Lower lobe of right lung (tissue), 2 donors: ENCODE results near the gene ZC2HC1C. TPM values are rescaled to one million over a fixed set of nuclear protein-coding genes. Genes with fewer than 3 reads are reported as not detected.

ENCODE experiments used
- ATAC-seq, 2 donors: fragments of 200-7000 bp; cut with Tn5 transposase; one replicate each; pipeline ENCODE4 v1.9.1; 2020 to 2022; ENCODE audit warnings: mild to moderate bottlenecking in 2 of 2, moderate library complexity in 2 of 2
- DNase-seq: peaks from one replicate; pipeline ENCODE4 v3.0.0-alpha.2; 2020
- H3K27ac ChIP-seq: fragments of 200-600 bp; one replicate; pipeline ENCODE4 v1.8.0; 2022
- H3K27me3 ChIP-seq: fragments of 200-600 bp; one replicate; pipeline ENCODE4 v1.8.0; 2022; ENCODE audit warnings: low read depth
- H3K36me3 ChIP-seq: fragments of 200-600 bp; one replicate; pipeline ENCODE4 v1.8.0; 2022; ENCODE audit warnings: mild to moderate bottlenecking
- H3K4me1 ChIP-seq: fragments of 200-600 bp; one replicate; pipeline ENCODE4 v1.8.0; 2022
- H3K4me3 ChIP-seq: fragments of 200-600 bp; one replicate; pipeline ENCODE4 v1.8.0; 2022; ENCODE audit warnings: mild to moderate bottlenecking
- H3K9me3 ChIP-seq: fragments of 200-600 bp; one replicate; pipeline ENCODE4 v1.8.0; 2022
- intact Hi-C: fragments of 100-400 bp; cut with DNase I; formaldehyde crosslinking; loops from one replicate; pipeline ENCODE4 v1.11.0; 2022
- total RNA-seq: library from RNA; stranded (reverse); fragmentation: NEBNext Ultra II Directional; extraction: Animal tissue kit (Norgen Biotek cat#: 25700); gene quantifications from one replicate; pipeline ENCODE4 v1.2.1, GENCODE V29; 2021
- TF ChIP-seq, protein P1 (sequence below): fragments of 200-600 bp; IDR thresholded peaks from one replicate; pipeline ENCODE4 v1.8.0; 2022; ENCODE audit warnings: antibody characterized with exemption, mild to moderate bottlenecking
- donor health status: DM: no; HTN: yes; CAD: no; lungs with severe emphysema.

Gene ZC2HC1C
- total RNA-seq, 1 donor from 2014 or later: 4.7 TPM

DNA sequence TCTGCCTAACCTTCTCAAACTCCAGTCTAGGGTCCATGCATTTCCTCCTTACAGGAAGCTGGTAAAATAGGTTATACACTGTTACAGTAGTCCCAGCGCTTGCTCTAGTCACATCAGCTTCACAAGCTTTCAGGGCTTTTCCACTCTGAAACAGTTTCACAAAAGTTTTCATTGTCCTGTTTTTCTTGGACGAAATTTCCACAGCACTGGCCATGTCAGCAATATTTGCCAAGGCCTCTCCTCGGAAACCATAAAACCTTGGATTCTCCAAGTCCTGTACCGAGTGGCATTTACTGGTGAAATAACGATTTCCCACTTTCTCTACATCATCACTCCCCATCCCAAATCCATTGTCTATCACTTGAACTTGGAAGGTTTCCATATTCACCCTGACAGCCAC is 20.3 kb upstream of the ZC2HC1C start:
- TF ChIP-seq, protein P1, sequence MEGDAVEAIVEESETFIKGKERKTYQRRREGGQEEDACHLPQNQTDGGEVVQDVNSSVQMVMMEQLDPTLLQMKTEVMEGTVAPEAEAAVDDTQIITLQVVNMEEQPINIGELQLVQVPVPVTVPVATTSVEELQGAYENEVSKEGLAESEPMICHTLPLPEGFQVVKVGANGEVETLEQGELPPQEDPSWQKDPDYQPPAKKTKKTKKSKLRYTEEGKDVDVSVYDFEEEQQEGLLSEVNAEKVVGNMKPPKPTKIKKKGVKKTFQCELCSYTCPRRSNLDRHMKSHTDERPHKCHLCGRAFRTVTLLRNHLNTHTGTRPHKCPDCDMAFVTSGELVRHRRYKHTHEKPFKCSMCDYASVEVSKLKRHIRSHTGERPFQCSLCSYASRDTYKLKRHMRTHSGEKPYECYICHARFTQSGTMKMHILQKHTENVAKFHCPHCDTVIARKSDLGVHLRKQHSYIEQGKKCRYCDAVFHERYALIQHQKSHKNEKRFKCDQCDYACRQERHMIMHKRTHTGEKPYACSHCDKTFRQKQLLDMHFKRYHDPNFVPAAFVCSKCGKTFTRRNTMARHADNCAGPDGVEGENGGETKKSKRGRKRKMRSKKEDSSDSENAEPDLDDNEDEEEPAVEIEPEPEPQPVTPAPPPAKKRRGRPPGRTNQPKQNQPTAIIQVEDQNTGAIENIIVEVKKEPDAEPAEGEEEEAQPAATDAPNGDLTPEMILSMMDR: no peak
- H3K27me3 ChIP-seq: no peaks in the 10 kb centered on the region
- DNase-seq (no peak), ATAC-seq (no peak)
- peak overlapping the region; percentile 9 for H3K4me3 ChIP-seq
- H3K4me1 ChIP-seq: peaks cover 52% of the 10 kb centered on the region
- H3K27ac ChIP-seq: peak overlapping the region; percentile 65
- intact Hi-C loops: no loop called here
- no peaks in the 10 kb centered on the region for H3K9me3 ChIP-seq
- no peaks in the 10 kb centered on the region for H3K36me3 ChIP-seq

DNA sequence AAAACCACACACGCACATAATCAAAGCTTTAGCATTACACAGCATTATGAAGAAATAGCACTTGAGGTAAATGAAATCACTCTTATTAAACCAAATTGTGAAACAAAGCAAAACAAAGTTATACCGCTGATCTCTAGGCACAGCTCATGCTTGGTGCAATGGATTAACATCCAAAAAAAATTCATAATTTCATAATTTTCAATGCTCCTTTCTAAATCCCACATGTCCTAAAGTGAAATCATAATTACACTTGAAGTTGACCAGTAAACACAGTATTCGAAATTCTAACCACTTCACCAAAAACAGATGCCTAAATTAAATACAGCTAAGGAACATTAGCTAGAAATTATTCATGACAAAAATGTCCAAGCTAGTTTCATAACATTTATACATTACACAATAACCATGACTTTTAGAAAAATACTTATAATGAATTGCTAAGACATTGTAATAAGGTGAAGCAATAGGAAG is 19.7 kb upstream of the ZC2HC1C start:
- no peaks in the 10 kb centered on the region for H3K27me3 ChIP-seq
- ATAC-seq: peak; percentile 9 to 41
- intact Hi-C loops: no loop called here
- no peak for DNase-seq
- H3K36me3 ChIP-seq: no peaks in the 10 kb centered on the region
- TF ChIP-seq, protein P1: no peak
- H3K27ac ChIP-seq: peak overlapping the region; percentile 94
- H3K4me1 ChIP-seq: peaks cover 45% of the 10 kb centered on the region
- no peaks in the 10 kb centered on the region for H3K9me3 ChIP-seq
- peak overlapping the region; percentile 9 for H3K4me3 ChIP-seq

DNA sequence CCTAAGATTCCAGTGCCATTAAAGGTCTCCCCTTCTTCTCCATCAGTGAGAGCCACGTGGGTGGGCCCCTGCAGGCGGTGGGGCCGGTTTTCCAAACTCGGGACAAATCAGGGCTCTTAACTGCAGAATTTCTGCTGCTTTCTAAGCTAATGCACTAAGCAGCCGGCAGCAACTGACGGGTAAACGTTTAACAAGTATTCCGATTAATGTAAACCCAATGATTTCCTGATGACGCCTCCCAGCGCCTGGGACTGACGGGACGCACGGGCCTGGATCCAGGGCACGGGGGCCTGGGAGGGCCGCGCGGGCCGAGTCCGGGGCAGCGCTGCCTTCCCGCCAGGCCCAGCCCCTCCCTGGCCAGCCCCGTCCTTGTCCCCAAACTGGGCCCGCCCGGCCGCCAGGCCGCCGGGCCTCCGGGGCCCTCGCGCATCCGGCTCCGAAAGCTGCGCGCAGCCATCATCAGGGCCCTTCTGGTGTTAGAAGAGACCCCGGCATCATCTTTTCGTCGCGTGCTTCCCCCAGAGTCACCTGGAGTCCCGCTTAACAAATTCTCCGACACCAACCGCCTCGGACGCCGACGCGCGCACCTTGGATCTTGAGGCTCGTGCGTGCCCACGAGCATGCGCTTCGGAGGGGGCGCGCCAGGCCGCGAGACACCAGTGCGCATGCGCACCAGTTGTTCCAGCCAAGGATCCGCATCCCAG is 18.4 kb upstream of the ZC2HC1C start, which contains the start of gene MLH3:
Gene MLH3, minus strand, starts transcription at position 616 of the 704 bp plus-strand sequence. CDS start 1,812 bp downstream, outside the sequence.
- Histone ChIP-seq H3K4me3 (peak within 1 kb of the TSS; percentile 68), H3K9me3 (no peaks in the 10 kb centered on the region), H3K4me1 (peaks cover 33% of the 10 kb centered on the region), H3K27me3 (no peaks in the 10 kb centered on the region), H3K36me3 (no peaks in the 10 kb centered on the region), H3K27ac (peak within 1 kb of the TSS; percentile 94)
- TF ChIP-seq, protein P1: peak; percentile 5
- ATAC-seq: peak; percentile 93 to 95
- intact Hi-C loops: no loop called here
- peak; percentile 88 for DNase-seq

DNA sequence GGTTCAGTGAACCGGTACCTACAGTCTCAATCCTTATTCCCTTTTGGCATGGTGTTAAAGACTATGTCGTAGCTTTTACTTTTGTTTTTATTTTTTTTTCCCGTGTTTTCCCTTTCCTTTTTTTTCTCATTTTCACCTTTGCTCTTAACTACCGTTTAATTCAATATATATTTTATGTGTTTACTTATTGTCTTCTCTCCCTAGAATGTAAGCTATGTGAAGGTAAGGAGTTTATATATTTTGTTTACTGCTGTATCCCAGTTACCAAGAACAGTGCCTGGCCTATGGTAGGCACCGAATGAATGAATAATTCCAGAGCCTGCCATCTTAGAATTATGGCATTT is 17.9 kb upstream of the ZC2HC1C start:
- no peak for DNase-seq
- TF ChIP-seq, protein P1: no peak
- no peak for ATAC-seq
- H3K9me3 ChIP-seq: no peaks in the 10 kb centered on the region
- H3K27me3 ChIP-seq: no peaks in the 10 kb centered on the region
- H3K4me1 ChIP-seq: peaks cover 32% of the 10 kb centered on the region
- peak overlapping the region; percentile 68 for H3K4me3 ChIP-seq
- intact Hi-C loops: no loop called here
- peak overlapping the region; percentile 94 for H3K27ac ChIP-seq
- no peaks in the 10 kb centered on the region for H3K36me3 ChIP-seq

DNA sequence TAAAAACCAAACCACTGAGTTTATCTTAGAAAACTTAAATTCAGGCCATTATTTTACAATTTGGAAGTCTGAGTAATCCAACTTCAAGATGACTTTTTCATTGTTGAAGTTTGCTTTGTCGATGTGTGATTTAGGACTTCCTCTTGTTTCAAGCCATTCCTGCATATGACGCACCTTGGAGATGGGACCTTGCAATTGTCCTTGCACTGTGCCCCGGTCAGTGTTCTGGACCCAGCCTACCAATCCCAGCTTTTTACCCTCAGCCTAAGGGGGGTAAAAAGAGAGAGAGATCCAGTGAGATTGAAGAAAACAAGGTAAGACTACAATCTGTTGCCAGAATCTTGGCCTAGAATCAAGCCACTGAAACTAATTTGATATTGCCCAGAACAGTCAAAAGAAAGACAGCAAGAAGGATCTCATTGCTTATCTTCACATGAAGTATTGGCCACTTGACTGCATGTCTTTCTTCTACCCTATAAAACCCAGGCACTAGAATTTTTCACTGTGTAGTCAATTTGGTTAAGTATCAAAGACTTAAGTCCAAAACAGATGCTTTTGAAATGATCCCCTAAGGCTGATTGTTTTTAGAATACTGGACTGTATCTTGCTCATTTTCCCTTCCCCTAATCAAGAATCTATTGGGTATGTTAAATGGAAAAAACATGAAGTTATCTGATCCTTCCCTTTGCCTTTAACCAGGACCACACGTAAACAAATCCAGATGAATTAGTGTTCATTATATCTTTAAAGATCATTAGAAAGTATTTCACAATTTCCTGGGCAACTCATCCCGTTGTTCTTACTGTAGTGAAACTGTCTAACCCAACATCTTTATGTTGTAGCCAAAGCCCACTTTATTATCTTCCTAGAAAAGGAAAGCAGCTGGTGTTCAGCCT is 15.8 kb upstream of the ZC2HC1C start:
- no peaks in the 10 kb centered on the region for H3K9me3 ChIP-seq
- intact Hi-C loops: no loop called here
- TF ChIP-seq, protein P1: no peak
- no peak overlapping the region for H3K4me3 ChIP-seq
- no peak overlapping the region for H3K27ac ChIP-seq
- H3K36me3 ChIP-seq: no peaks in the 10 kb centered on the region
- peaks cover 30% of the 10 kb centered on the region for H3K4me1 ChIP-seq
- H3K27me3 ChIP-seq: no peaks in the 10 kb centered on the region
- ATAC-seq: no peak
- no peak for DNase-seq
